ENCODE data around the gene SLC9A9. TPM values are rescaled to one million over a fixed set of nuclear protein-coding genes. Genes with fewer than 3 reads are reported as not detected.

SLC9A9 gene
- total and polyA plus RNA-seq, 9 of the 15 experiments (the other 6 are each of a cell fraction or from before 2014, with no cell fraction given): 0.03 to 0.13 TPM; not detected in 7

DNA sequence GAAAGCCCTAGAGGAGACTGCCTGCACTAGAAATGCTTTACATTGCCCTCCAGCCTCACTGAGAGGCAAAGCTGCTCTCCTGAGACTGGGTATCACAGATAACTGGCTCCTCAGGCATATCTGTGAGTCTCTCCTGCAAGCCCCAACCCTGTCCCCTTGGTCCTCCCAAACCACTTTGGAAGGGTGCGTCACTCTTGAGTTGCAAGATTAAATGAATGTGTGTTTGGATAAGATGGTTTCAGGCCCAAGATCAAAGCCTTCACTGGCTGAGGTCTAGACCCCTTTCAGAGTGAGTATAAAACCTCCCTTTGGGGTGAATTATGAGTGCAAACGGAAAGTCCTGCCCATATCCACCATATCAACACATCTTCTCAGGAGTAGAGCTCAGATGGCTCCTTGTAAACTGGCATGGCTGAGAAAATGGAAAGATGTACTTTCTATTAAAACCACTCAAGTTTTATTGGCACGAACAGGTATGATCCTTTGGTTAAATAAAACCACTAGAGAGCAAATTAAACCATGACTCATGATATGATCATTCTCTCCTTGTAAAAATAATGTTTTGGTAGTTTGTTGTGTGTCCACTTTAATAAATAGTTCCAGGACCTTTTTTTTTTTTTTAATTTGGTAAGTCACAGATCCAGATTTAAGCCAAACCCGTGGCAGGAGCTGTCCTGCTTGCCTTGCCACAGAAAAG lies 564.7 kb downstream of the SLC9A9 start (continued):
- TF ChIP-seq DNMT1 (IDR thresholded peaks at IDR 0.05): no peak

GRCh38 chr3:143280984-143281383 lies 567.3 kb downstream of the SLC9A9 start:
- BruUV-seq (replicated peaks): no TSS peak
- Histone ChIP-seq H3K27ac (ENCODE audit: extremely low read depth, low read depth, low read length) (no peak overlapping the region), H3K4me3 (no peak overlapping the region), H2AFZ (ENCODE audit: low read depth, low read length) (peak overlapping the region; percentile 6; the same call in 1 of the 2 replicates), H3K4me1 (replicated peaks in 1 of 2; ENCODE audit: control insufficient read depth in 2 of 2, insufficient read depth in 2 of 2, low read length in 2 of 2) (peaks cover 6 to 52% of the 10 kb centered on the region in 2 experiments; a peak in 3 of 5 replicates), H3K9ac (ENCODE audit: insufficient read depth in 1 of 2, low read depth in 2 of 2, low read length in 2 of 2) (no peak overlapping the region), H3K4me2 (ENCODE audit: insufficient read depth, low read length) (no peak overlapping the region), H3K27me3 (ENCODE audit: control insufficient read depth in 2 of 2, insufficient read depth in 2 of 2, low read length in 2 of 2) (no peaks in the 10 kb centered on the region), H3K9me3 (replicated peaks; ENCODE audit: control insufficient read depth, insufficient read depth, low read depth, low read length) (no peaks in the 10 kb centered on the region), H3K79me2 (ENCODE audit: control insufficient read depth, insufficient read depth, low read length) (no peaks in the 10 kb centered on the region), H3K9me1 (ENCODE audit: control insufficient read depth, insufficient read depth, low read length) (no peaks in the 10 kb centered on the region), H4K20me1 (replicated peaks; ENCODE audit: control insufficient read depth, insufficient read depth, low read length) (no peaks in the 10 kb centered on the region), H3K36me3 (ENCODE audit: control insufficient read depth, insufficient read depth, low read length) (no peaks in the 10 kb centered on the region)
- FAIRE-seq (no peak), ATAC-seq (no peak), DNase-seq (ENCODE audit: extremely low read depth in 1 of 4, low spot score in 3 of 4) (no peak)
- in situ Hi-C loops (cut with MboI): no loop called here
- 0 out of 2 replicates have a peak, but pooled peaks have one; percentile 1 for TF ChIP-seq ZNF592 (IDR thresholded peaks at IDR 0.05)
- TF ChIP-seq MBD2 (IDR thresholded peaks at IDR 0.05; ENCODE audit: borderline replicate concordance, low read depth): no peak
- ChIA-PET CTCF (ENCODE audit: low intra/inter-chr PET ratio) (interaction anchor here (0.6 kb wide), 1 partner anchor 161 kb away, joined by 5 read pairs; no protein-coding TSS in a partner anchor), POLR2A (interaction anchor here (1.2 kb wide), 1 partner anchor 8 kb away, joined by 3 read pairs; no protein-coding TSS in a partner anchor)
- intact Hi-C loops (cut with micrococcal nuclease): no loop called here
- 95% methylated on average over 2 of the region's 2 CpGs for WGBS (ENCODE audit: insufficient coverage, low coverage, missing lambda C conversion rate)
